Esophagus squamous epithelium (tissue), 4 donors: ENCODE data around the gene FADS3.

ENCODE experiments used
- POLR2A ChIP-seq, 4 donors: fragments of 450-650 bp; IDR thresholded peaks; one replicate each; pipeline ENCODE4 v1.6.1; 2017; ENCODE audit warnings: antibody characterized with exemption in 4 of 4, mild to moderate bottlenecking in 4 of 4, moderate library complexity in 3 of 4
- TF ChIP-seq, protein P1 (sequence below), 6 experiments: fragments of 450-650 bp in 4 of 6; fragments of 200-600 bp in 2 of 6; sonication (generic) in 2 of 6; IDR thresholded peaks; one replicate each; pipeline ENCODE4 v1.5.1; 2016 to 2019; ENCODE audit warnings: antibody characterized with exemption in 6 of 6, mild to moderate bottlenecking in 4 of 6, moderate library complexity in 4 of 6

DNA sequence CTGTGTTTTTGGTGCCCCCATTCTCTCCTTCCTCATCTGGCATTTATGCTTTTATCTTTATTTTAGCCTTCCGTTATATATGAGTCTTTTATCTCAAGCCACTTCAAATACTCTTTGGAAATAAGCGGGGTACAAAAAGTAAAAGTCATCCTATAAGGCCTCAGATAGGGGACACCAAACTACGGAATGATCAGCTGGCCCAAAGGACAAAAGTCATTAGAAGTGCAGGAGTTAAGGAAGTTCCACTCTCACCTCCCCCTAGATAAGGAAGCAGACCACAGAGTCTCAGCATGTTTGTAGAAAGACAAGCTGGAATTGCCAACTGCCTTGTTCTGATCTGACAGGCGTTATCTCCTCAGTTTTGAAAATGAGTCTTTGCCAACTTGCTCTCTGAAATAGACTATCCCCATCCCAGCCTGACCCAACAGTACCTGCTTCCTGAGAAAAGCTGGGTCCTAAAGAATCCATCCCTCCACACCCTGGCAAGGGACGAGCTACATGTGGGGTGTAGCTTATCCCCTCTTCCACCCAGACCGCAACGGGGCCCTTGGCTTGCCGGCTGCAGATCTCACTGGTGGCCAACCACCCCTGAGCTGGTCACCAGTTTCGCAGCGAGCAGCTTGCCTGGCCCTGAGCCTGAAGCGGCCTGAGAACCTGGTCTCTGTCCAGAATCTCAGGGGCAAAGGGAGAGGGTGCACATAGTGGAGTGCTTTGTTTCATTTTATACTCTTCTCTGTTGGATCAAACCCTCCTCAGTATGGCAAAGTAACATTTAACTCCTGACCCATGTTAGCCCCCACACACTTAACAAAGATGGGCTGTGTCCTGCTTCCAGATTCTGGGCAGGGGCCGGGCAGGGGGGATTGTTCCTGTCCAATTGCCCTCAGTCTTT is 49.5 kb downstream of the FADS3 start:
- TF ChIP-seq, protein P1, sequence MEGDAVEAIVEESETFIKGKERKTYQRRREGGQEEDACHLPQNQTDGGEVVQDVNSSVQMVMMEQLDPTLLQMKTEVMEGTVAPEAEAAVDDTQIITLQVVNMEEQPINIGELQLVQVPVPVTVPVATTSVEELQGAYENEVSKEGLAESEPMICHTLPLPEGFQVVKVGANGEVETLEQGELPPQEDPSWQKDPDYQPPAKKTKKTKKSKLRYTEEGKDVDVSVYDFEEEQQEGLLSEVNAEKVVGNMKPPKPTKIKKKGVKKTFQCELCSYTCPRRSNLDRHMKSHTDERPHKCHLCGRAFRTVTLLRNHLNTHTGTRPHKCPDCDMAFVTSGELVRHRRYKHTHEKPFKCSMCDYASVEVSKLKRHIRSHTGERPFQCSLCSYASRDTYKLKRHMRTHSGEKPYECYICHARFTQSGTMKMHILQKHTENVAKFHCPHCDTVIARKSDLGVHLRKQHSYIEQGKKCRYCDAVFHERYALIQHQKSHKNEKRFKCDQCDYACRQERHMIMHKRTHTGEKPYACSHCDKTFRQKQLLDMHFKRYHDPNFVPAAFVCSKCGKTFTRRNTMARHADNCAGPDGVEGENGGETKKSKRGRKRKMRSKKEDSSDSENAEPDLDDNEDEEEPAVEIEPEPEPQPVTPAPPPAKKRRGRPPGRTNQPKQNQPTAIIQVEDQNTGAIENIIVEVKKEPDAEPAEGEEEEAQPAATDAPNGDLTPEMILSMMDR (IDR thresholded peaks at IDR 0.05) = no peak
- no peak for TF ChIP-seq POLR2A (IDR thresholded peaks at IDR 0.05)
